ENCODE results near the gene MMP10. TPM values are rescaled to one million over a fixed set of nuclear protein-coding genes. Genes with fewer than 3 reads are reported as not detected.
A peak's percentile ranks its signal among the peaks of the same experiment; 100 is the strongest.
"Not testable (repeated sequence)": the region's sequence is repeated elsewhere in the genome, so short reads cannot be mapped to it uniquely, and the experiment has no call there.

Gene MMP10
- total RNA-seq, 4 donors from 2014 or later: 0.67 TPM; not detected in 3

- H3K27me3 ChIP-seq: no peaks in the 10 kb centered on the region
- no peak overlapping the region for H3K27ac ChIP-seq
- H3K4me3 ChIP-seq: no peak overlapping the region
- TF ChIP-seq POLR2A (IDR thresholded peaks at IDR 0.05): no peak
- no peak for TF ChIP-seq CTCF (IDR thresholded peaks at IDR 0.05)
- no peaks in the 10 kb centered on the region for H3K36me3 ChIP-seq
- DNase-seq: no peak
- no peaks in the 10 kb centered on the region for H3K4me1 ChIP-seq
- intact Hi-C loops (cut with DNase I; ENCODE audit: low total_unique reads): no loop called here
- no peaks in the 10 kb centered on the region for H3K9me3 ChIP-seq
Observed at GRCh38 chr11:102751673-102752072, 28.8 kb downstream of the MMP10 start.

DNA sequence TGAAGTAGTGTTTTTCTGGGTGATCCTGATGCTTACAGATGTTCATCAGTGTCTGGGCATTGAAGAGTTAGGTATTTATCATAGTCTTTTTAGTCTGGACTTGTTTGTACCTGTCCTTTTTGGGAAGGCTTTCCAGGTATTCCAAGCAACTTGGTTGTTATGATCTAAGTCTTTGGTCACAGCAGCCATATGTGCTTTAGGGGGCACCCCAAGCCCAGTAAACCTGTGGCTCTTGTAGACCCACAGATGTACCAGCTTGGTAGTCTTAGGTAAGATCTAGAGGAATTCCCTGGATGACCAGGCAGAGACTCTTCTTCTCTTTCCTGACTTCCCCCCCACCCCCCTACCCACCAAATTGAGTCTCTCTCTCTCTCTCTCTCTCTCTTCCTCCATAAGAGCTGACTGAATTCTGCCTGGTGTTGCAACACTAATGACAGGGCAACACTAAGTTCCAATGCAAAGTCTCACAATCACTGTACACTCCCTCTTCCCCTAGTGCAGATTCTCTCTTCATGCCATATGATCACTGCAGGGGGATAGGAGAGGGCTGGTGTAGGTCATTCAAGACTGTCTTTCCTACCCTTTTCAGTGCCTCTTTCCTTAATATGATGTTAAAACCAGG, 31.2 kb downstream of the MMP10 start:
- no peaks in the 10 kb centered on the region for H3K9me3 ChIP-seq
- intact Hi-C loops (cut with DNase I; ENCODE audit: low total_unique reads): no loop called here
- no peaks in the 10 kb centered on the region for H3K27me3 ChIP-seq
- TF ChIP-seq CTCF (IDR thresholded peaks at IDR 0.05): no peak
- no peak for TF ChIP-seq POLR2A (IDR thresholded peaks at IDR 0.05)
- no peak overlapping the region for H3K4me3 ChIP-seq
- H3K4me1 ChIP-seq: no peaks in the 10 kb centered on the region
- H3K36me3 ChIP-seq: no peaks in the 10 kb centered on the region
- no peak overlapping the region for H3K27ac ChIP-seq
- DNase-seq: no peak

- H3K9me3 ChIP-seq; H3K27ac ChIP-seq; DNase-seq; H3K36me3 ChIP-seq; H3K4me1 ChIP-seq; intact Hi-C loops (cut with DNase I; ENCODE audit: low total_unique reads); H3K27me3 ChIP-seq; H3K4me3 ChIP-seq: not testable (repeated sequence)
Observed at GRCh38 chr11:102746746-102747578, 33.5 kb downstream of the MMP10 start.

- TF ChIP-seq POLR2A (IDR thresholded peaks at IDR 0.05) (no peak), CTCF (IDR thresholded peaks at IDR 0.05) (no peak)
- intact Hi-C loops (cut with DNase I; ENCODE audit: low total_unique reads): no loop called here
- Histone ChIP-seq H3K4me1 (no peaks in the 10 kb centered on the region), H3K27ac (no peak overlapping the region), H3K9me3 (no peaks in the 10 kb centered on the region), H3K27me3 (no peaks in the 10 kb centered on the region), H3K36me3 (no peaks in the 10 kb centered on the region), H3K4me3 (no peak overlapping the region)
- DNase-seq: no peak
Observed at GRCh38 chr11:102734650-102735049, 45.8 kb downstream of the MMP10 start.

DNA sequence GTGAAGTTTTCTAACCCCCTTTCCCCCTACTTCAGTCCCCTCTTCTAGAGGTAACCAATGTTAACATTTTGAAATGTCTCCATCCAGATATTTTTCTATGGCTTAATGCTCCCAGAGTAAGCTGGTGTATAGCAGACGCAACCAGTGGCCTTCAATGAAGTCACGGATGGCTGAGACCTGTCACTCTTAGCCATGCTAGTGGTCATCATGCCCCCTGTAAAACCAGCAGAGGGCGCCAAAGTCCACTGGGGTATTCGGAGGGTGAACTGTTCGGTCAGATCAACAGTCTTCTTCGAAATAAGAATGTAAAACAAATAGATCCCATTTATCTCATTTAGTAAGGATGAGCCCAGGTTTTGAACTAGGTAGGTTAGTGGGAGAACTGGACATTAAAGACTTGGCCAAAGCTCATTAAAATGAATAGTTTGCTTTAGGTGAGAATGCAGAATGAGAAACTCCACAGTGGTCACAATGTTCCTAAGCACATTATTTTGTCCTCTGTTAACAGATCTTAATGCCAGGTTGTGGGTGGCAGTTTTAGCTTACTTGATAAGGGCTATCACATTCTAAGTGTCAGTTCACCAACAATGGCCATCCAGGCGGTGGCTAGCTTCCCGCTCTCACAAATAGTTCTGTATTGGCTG, 47.1 kb downstream of the MMP10 start:
- Histone ChIP-seq H3K36me3 (no peaks in the 10 kb centered on the region), H3K4me1 (no peaks in the 10 kb centered on the region), H3K27ac (no peak overlapping the region), H3K9me3 (no peaks in the 10 kb centered on the region), H3K4me3 (no peak overlapping the region), H3K27me3 (no peaks in the 10 kb centered on the region)
- TF ChIP-seq CTCF (IDR thresholded peaks at IDR 0.05): peak in 1 of 4 experiments; percentile 3
- TF ChIP-seq POLR2A (IDR thresholded peaks at IDR 0.05): no peak
- intact Hi-C loops (cut with DNase I; ENCODE audit: low total_unique reads): no loop called here
- no peak for DNase-seq

DNA sequence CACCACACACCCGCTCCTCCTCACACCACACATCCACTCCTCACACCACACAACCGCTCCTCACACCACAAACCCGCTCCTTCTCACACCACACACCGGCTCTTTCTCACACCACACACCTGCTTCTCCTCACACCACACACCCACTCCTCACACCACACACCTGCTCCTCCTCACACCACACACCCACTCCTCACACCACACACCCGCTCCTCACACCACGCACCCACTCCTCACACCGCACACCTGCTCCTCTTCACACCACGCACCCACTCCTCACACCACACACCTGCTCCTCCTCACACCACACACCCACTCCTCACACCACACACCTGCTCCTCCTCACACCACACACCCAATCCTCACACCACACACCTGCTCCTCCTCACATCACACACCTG, 49.5 kb downstream of the MMP10 start:
- H3K27me3 ChIP-seq; H3K4me3 ChIP-seq; H3K36me3 ChIP-seq; DNase-seq; H3K9me3 ChIP-seq; intact Hi-C loops (cut with DNase I; ENCODE audit: low total_unique reads); H3K27ac ChIP-seq; H3K4me1 ChIP-seq: not testable (repeated sequence)

Data from uterus (tissue), 4 donors.